Nephron (organoid): ENCODE data around the gene CDKAL1.

Experiments used
- H3K27ac Mint-ChIP-seq, 3 experiments: 2 replicates each; pipeline ENCODE4 v1.8.0; 2020; ENCODE audit warnings: mixed read lengths in 3 of 3, mild to moderate bottlenecking in 2 of 3, moderate library complexity in 1 of 3
- H3K27me3 Mint-ChIP-seq: 2 replicates; pipeline ENCODE4 v1.8.0; 2021; ENCODE audit warnings: low read depth, mild to moderate bottlenecking, moderate library complexity, mixed read lengths
- H3K36me3 Mint-ChIP-seq: 2 replicates; pipeline ENCODE4 v1.8.0; 2020; ENCODE audit warnings: low read depth, mixed read lengths
- H3K4me1 Mint-ChIP-seq: 2 replicates; pipeline ENCODE4 v1.8.0; 2020; ENCODE audit warnings: mixed read lengths
- H3K4me3 Mint-ChIP-seq, 3 experiments: 2 replicates each; pipeline ENCODE4 v1.8.0; 2020; ENCODE audit warnings: mild to moderate bottlenecking in 3 of 3, mixed read lengths in 3 of 3, moderate library complexity in 2 of 3
- H3K9me3 Mint-ChIP-seq: 2 replicates; pipeline ENCODE4 v1.8.0; 2020; ENCODE audit warnings: mixed read lengths
- CTCF ChIP-seq, 3 experiments: fragments of 200-600 bp; sonication (generic); IDR thresholded peaks; one replicate each; pipeline ENCODE4 v1.5.0; 2021; ENCODE audit warnings: antibody characterized with exemption in 3 of 3; ENCODE audit not compliant: unreplicated experiment in 3 of 3

The CDKAL1 gene

GRCh38 chr6:20630136-20630535 lies 95.9 kb downstream of the CDKAL1 start:
- Mint-ChIP-seq H3K4me3 (no peak overlapping the region), H3K27ac (no peak overlapping the region), H3K27me3 (no peaks in the 10 kb centered on the region), H3K4me1 (peaks cover 21% of the 10 kb centered on the region), H3K36me3 (peaks cover 3% of the 10 kb centered on the region), H3K9me3 (no peaks in the 10 kb centered on the region)
- TF ChIP-seq CTCF (IDR thresholded peaks at IDR 0.05; ENCODE audit: unreplicated experiment in 3 of 3): no peak

- peaks cover 21% of the 10 kb centered on the region for H3K4me1 Mint-ChIP-seq
- no peaks in the 10 kb centered on the region for H3K9me3 Mint-ChIP-seq
- peaks cover 3% of the 10 kb centered on the region for H3K36me3 Mint-ChIP-seq
- H3K27me3 Mint-ChIP-seq: no peaks in the 10 kb centered on the region
- H3K27ac Mint-ChIP-seq: no peak overlapping the region
- no peak overlapping the region for H3K4me3 Mint-ChIP-seq
- no peak for TF ChIP-seq CTCF (IDR thresholded peaks at IDR 0.05; ENCODE audit: unreplicated experiment in 3 of 3)
These were observed 96.6 kb downstream of the CDKAL1 start for GRCh38 chr6:20630617-20631548.

DNA sequence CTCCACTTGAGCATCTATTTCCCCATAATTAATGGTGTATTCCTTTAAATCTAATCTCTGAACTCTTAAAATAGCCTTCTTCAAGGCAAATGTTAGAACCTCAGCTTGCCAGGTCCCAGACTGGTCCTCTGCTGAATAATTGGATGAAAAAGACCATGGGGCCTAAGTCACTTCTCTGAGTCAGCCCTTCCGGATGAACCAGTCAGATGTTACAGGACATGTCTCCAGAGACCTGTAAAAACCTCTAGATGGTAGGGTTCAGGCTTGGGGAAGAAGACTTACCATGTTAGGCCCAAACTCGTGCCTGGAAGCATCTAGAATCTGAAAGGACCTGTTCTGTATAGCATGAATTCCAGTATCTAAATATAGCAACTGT lies 97.3 kb downstream of the CDKAL1 start:
- Mint-ChIP-seq H3K4me3 (no peak overlapping the region), H3K36me3 (peaks cover 3% of the 10 kb centered on the region), H3K27me3 (no peaks in the 10 kb centered on the region), H3K27ac (no peak overlapping the region), H3K9me3 (no peaks in the 10 kb centered on the region), H3K4me1 (peaks cover 21% of the 10 kb centered on the region)
- no peak for TF ChIP-seq CTCF (IDR thresholded peaks at IDR 0.05; ENCODE audit: unreplicated experiment in 3 of 3)

GRCh38 chr6:20632696-20633095 lies 98.4 kb downstream of the CDKAL1 start:
- H3K27ac Mint-ChIP-seq: no peak overlapping the region
- H3K27me3 Mint-ChIP-seq: no peaks in the 10 kb centered on the region
- no peak for TF ChIP-seq CTCF (IDR thresholded peaks at IDR 0.05; ENCODE audit: unreplicated experiment in 3 of 3)
- H3K9me3 Mint-ChIP-seq: no peaks in the 10 kb centered on the region
- peaks cover 21% of the 10 kb centered on the region for H3K4me1 Mint-ChIP-seq
- peaks cover 3% of the 10 kb centered on the region for H3K36me3 Mint-ChIP-seq
- no peak overlapping the region for H3K4me3 Mint-ChIP-seq

- H3K9me3 Mint-ChIP-seq: no peaks in the 10 kb centered on the region
- peaks cover 3% of the 10 kb centered on the region for H3K36me3 Mint-ChIP-seq
- TF ChIP-seq CTCF (IDR thresholded peaks at IDR 0.05; ENCODE audit: unreplicated experiment in 3 of 3): no peak
- H3K27me3 Mint-ChIP-seq: no peaks in the 10 kb centered on the region
- no peak overlapping the region for H3K27ac Mint-ChIP-seq
- no peak overlapping the region for H3K4me3 Mint-ChIP-seq
- H3K4me1 Mint-ChIP-seq: peaks cover 14% of the 10 kb centered on the region
These were observed 99.5 kb downstream of the CDKAL1 start for GRCh38 chr6:20633566-20634340.
